ENCODE results near the gene NAV1. TPM values are rescaled to one million over a fixed set of nuclear protein-coding genes. Genes with fewer than 3 reads are reported as not detected.
A peak's percentile ranks its signal among the peaks of the same experiment; 100 is the strongest.
"Not testable (repeated sequence)": the region's sequence is repeated elsewhere in the genome, so short reads cannot be mapped to it uniquely, and the experiment has no call there.

NAV1 gene
- polyA plus RNA-seq, 2 of the 4 experiments (the other 2 are of a cell fraction): 3.7 to 8.4 TPM

GRCh38 chr1:201493026-201493656 is 45.8 kb upstream of the NAV1 start:
- H3K4me3 ChIP-seq; ATAC-seq; POLR2A ChIA-PET; H3K9me3 ChIP-seq; DNase-seq (ENCODE audit: low read depth in 1 of 2, low spot score in 1 of 2); FAIRE-seq; H3K4me2 ChIP-seq: not testable (repeated sequence)
- Histone ChIP-seq H3K4me1 (peaks cover 60% of the 10 kb centered on the region), H3K27ac (peak overlapping the region in 1 of 2 experiments; percentile 90; a peak in 3 of 6 replicates)
- TF ChIP-seq POLR2AphosphoS2 (conservative IDR thresholded peaks at IDR 0.05; ENCODE audit: low read length) (0 out of 2 replicates have a peak, but pooled peaks have one; percentile 34), FOSB (CRISPR knock-in tag; IDR thresholded peaks at IDR 0.05) (0 out of 2 replicates have a peak, but pooled peaks have one; percentile 7)
- WGBS (ENCODE audit: missing lambda C conversion rate): 94% methylated on average over 3 of the region's 3 CpGs
- CTCF ChIA-PET: interaction anchor here (1.6 to 49.4 kb wide), 4 partner anchors 2 to 58 kb away, joined by 5 to 1452 read pairs (median 728); partner anchors contain the start of gene CSRP1

- Histone ChIP-seq H3K4me3 (no peak overlapping the region), H3K9me3 (no peaks in the 10 kb centered on the region), H3K4me2 (no peak overlapping the region), H3K4me1 (peaks cover 57% of the 10 kb centered on the region), H3K27ac (peak overlapping the region in 1 of 2 experiments; percentile 45; a peak in 1 of 6 replicates)
- no peak for DNase-seq (ENCODE audit: low read depth in 1 of 2, low spot score in 1 of 2)
- WGBS (ENCODE audit: missing lambda C conversion rate): 83% methylated on average over 14 of the region's 15 CpGs
- FAIRE-seq: no peak
- ChIA-PET CTCF (interaction anchor here (0.8 to 49.4 kb wide), 5 partner anchors 3 to 58 kb away, joined by 3 to 1452 read pairs (median 5); partner anchors contain the start of gene CSRP1), POLR2A (no interaction called here)
- ATAC-seq: no peak
- no peak for TF ChIP-seq FOXS1 (CRISPR knock-in tag; IDR thresholded peaks at IDR 0.05)
- TF ChIP-seq HOXA7 (CRISPR knock-in tag; IDR thresholded peaks at IDR 0.05): 0 out of 2 replicates have a peak, but pooled peaks have one; percentile 21
These were observed 44.9 kb upstream of the NAV1 start for GRCh38 chr1:201493757-201494617.

- FAIRE-seq: no peak
- ChIA-PET CTCF (interaction anchor here (0.6 to 49.4 kb wide), 5 partner anchors 4 to 60 kb away, joined by 3 to 1452 read pairs (median 5); partner anchors contain the start of gene CSRP1), POLR2A (interaction anchor here (2.1 kb wide), 1 partner anchor 15 kb away, joined by 5 read pairs; no protein-coding TSS in a partner anchor)
- ATAC-seq: no peak
- peak overlapping the region in 1 of 2 experiments; percentile 1; a peak in 2 of 6 replicates for H3K27ac ChIP-seq
- 87% methylated on average over 11 of the region's 11 CpGs for WGBS (ENCODE audit: missing lambda C conversion rate)
- no peak overlapping the region for H3K4me2 ChIP-seq
- peaks cover 57% of the 10 kb centered on the region for H3K4me1 ChIP-seq
- no peak for DNase-seq (ENCODE audit: low read depth in 1 of 2, low spot score in 1 of 2)
- no peak overlapping the region for H3K4me3 ChIP-seq
- H3K9me3 ChIP-seq: no peaks in the 10 kb centered on the region
- TF ChIP-seq JUN (IDR thresholded peaks at IDR 0.05): 0 out of 5 replicates have a peak, but pooled peaks of 1 of the 2 experiments have one; percentile 8
- TF ChIP-seq ZNF302 (CRISPR knock-in tag; IDR thresholded peaks at IDR 0.05): no peak
These were observed 43.2 kb upstream of the NAV1 start for GRCh38 chr1:201495551-201496295.

DNA sequence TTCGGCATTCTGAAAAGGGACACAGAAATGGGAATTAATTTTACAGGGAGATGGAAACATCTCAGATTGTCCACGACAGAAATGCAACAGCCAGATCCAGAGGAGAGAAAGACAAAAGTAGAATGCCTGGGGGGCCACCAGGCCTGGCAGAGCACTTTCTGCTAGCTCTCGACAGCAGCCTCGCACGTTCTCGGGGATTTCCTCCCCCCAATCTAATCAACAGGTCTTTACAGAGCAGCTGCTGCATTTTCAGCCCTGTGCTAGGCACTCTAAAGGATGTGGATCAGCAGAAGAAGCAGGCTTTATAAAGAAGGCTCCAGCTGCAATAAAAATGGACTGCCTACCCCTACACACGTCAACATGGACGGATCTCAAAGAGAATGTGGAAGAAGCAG is 42.6 kb upstream of the NAV1 start:
- no peak overlapping the region for H3K4me3 ChIP-seq
- POLR2A ChIA-PET: interaction anchor here (2.1 kb wide), 1 partner anchor 16 kb away, joined by 5 read pairs; no protein-coding TSS in a partner anchor
- ATAC-seq (no peak), FAIRE-seq (no peak), DNase-seq (ENCODE audit: low read depth in 1 of 2, low spot score in 1 of 2) (no peak)
- CTCF ChIA-PET: interaction anchor here (1.2 to 49.4 kb wide), 4 partner anchors 5 to 60 kb away, joined by 4 to 1452 read pairs (median 728); partner anchors contain the start of gene CSRP1
- H3K4me1 ChIP-seq: peaks cover 57% of the 10 kb centered on the region
- 92% methylated on average over 8 of the region's 8 CpGs for WGBS (ENCODE audit: missing lambda C conversion rate)
- peak overlapping the region in 1 of 2 experiments; percentile 1; a peak in 2 of 6 replicates for H3K27ac ChIP-seq
- TF ChIP-seq FOSB (CRISPR knock-in tag; IDR thresholded peaks at IDR 0.05): no peak
- no peak for TF ChIP-seq JUN (IDR thresholded peaks at IDR 0.05)
- no peak for TF ChIP-seq USF2 (IDR thresholded peaks at IDR 0.05)
- TF ChIP-seq MAZ (IDR thresholded peaks at IDR 0.05; ENCODE audit: borderline replicate concordance, low read depth, low read length): no peak
- no peak for TF ChIP-seq ZC3H11A (IDR thresholded peaks at IDR 0.05)
- no peak for TF ChIP-seq PHF8 (IDR thresholded peaks at IDR 0.05; ENCODE audit: borderline replicate concordance, low read depth)
- TF ChIP-seq ELK1 (IDR thresholded peaks at IDR 0.05; ENCODE audit: low read depth, low read length): no peak
- TF ChIP-seq CEBPB (IDR thresholded peaks at IDR 0.05): no peak
- no peak overlapping the region for H3K4me2 ChIP-seq
- H3K9me3 ChIP-seq: no peaks in the 10 kb centered on the region
